K562 (cell line): ENCODE results near the gene WBP1. TPM values are rescaled to one million over a fixed set of nuclear protein-coding genes. Genes with fewer than 3 reads are reported as not detected.

Experiments
- ASH1L ChIP-seq: fragments of 450-650 bp; IDR thresholded peaks from 2 replicates; pipeline ENCODE4 v1.6.1; 2018; ENCODE audit warnings: borderline replicate concordance, mild to moderate bottlenecking, low read depth; ENCODE audit not compliant: partially characterized antibody
- ATF3 ChIP-seq, 2 experiments: fragments of 450-650 bp in 1 of 2; sonication (generic) in 1 of 2; formaldehyde crosslinking in 1 of 2; IDR thresholded peaks in 1 of 2; conservative IDR thresholded peaks in 1 of 2; 2 replicates each; pipeline versions ENCODE4 v1.6.1 to v1.8.1; 2016 to 2023; ENCODE audit warnings: mild to moderate bottlenecking in 2 of 2, moderate library complexity in 2 of 2, inconsistent platforms in 1 of 2, missing genetic modification reagents in 1 of 2
- CBX1 ChIP-seq: sonication (generic); IDR thresholded peaks from 2 replicates; pipeline ENCODE4 v1.6.1; 2016; ENCODE audit warnings: antibody characterized with exemption, low read depth, mild to moderate bottlenecking
- CHD1 ChIP-seq: fragments of 200-600 bp; sonication (generic); IDR thresholded peaks from one replicate; pipeline ENCODE4 v1.6.1; 2012; ENCODE audit warnings: mild to moderate bottlenecking, moderate library complexity, low read length, inconsistent platforms
- CHD2 ChIP-seq: IDR thresholded peaks from 2 replicates; pipeline ENCODE4 v1.6.1; 2011; ENCODE audit warnings: low read depth, low read length
- CSDE1 ChIP-seq, 2 experiments: fragments of 450-650 bp; IDR thresholded peaks; 2 replicates each; pipeline ENCODE4 v1.6.1; 2016; ENCODE audit warnings: mild to moderate bottlenecking in 1 of 2
- EZH2 ChIP-seq: IDR thresholded peaks from 2 replicates; pipeline ENCODE4 v1.6.1; 2012; ENCODE audit warnings: low read depth, mild to moderate bottlenecking, inconsistent platforms, low read length, borderline replicate concordance
- FIP1L1 ChIP-seq: fragments of 200-400 bp; formaldehyde crosslinking; IDR thresholded peaks from 2 replicates; pipeline ENCODE4 v1.6.1; 2018; ENCODE audit warnings: mild to moderate bottlenecking, low read depth, low read length; ENCODE audit not compliant: poor library complexity, severe bottlenecking
- HMG20A ChIP-seq: fragments of 450-650 bp; formaldehyde crosslinking; conservative IDR thresholded peaks from 2 replicates; pipeline ENCODE4 v1.4.0; 2020; ENCODE audit warnings: mild to moderate bottlenecking, mixed read lengths
- HNRNPLL ChIP-seq: fragments of 200-400 bp; formaldehyde crosslinking; IDR thresholded peaks from 2 replicates; pipeline ENCODE4 v1.6.1; 2017; ENCODE audit warnings: low read length, low read depth, mild to moderate bottlenecking; ENCODE audit not compliant: poor library complexity, severe bottlenecking
- KAT8 ChIP-seq: fragments of 450-650 bp; IDR thresholded peaks from 2 replicates; pipeline ENCODE4 v1.6.1; 2016; ENCODE audit warnings: low read depth, mild to moderate bottlenecking
- PHF8 ChIP-seq: fragments of 200-600 bp; sonication (generic); IDR thresholded peaks from 2 replicates; pipeline ENCODE4 v1.6.1; 2012; ENCODE audit warnings: mixed run types, mild to moderate bottlenecking, inconsistent platforms, low read length, moderate library complexity, borderline replicate concordance
- POLR2G ChIP-seq: fragments of 200-400 bp; formaldehyde crosslinking; IDR thresholded peaks from 2 replicates; pipeline ENCODE4 v1.6.1; 2017; ENCODE audit warnings: low read depth, mild to moderate bottlenecking, antibody characterized with exemption, low read length, moderate library complexity
- PTRF ChIP-seq: fragments of 450-650 bp; IDR thresholded peaks from 2 replicates; pipeline ENCODE4 v1.6.1; 2016; ENCODE audit warnings: mild to moderate bottlenecking, missing genetic modification characterization, missing compliant biosample characterization
- SAP30 ChIP-seq: fragments of 200-600 bp; sonication (generic); IDR thresholded peaks from 2 replicates; pipeline ENCODE4 v1.6.1; 2012; ENCODE audit warnings: borderline replicate concordance, low read depth, mild to moderate bottlenecking, moderate library complexity, low read length, control low read depth, inconsistent platforms; ENCODE audit not compliant: insufficient read depth, poor library complexity, severe bottlenecking
- SP2 ChIP-seq: IDR thresholded peaks from 2 replicates; pipeline ENCODE4 v1.6.1; 2011; ENCODE audit warnings: mild to moderate bottlenecking, low read depth, low read length, moderate library complexity; ENCODE audit not compliant: poor library complexity, severe bottlenecking; ENCODE audit errors: extremely low read depth
- TAF9B ChIP-seq: fragments of 450-650 bp; IDR thresholded peaks from 2 replicates; pipeline ENCODE4 v1.6.1; 2018; ENCODE audit warnings: mild to moderate bottlenecking; ENCODE audit not compliant: partially characterized antibody
- ZBTB7A ChIP-seq: IDR thresholded peaks from 2 replicates; pipeline ENCODE4 v1.6.1; 2011; ENCODE audit warnings: low read depth, mild to moderate bottlenecking, low read length, moderate library complexity, borderline replicate concordance; ENCODE audit not compliant: control insufficient read depth
- ZNF592 ChIP-seq: fragments of 450-650 bp; IDR thresholded peaks from 2 replicates; pipeline ENCODE4 v1.6.1; 2017; ENCODE audit warnings: antibody characterized with exemption, mild to moderate bottlenecking
- ZNF644 ChIP-seq: fragments of 200-800 bp; sonication (Bioruptor generic); IDR thresholded peaks from 2 replicates; pipeline ENCODE4 v1.6.1; 2016; ENCODE audit warnings: low read depth, missing genetic modification characterization, missing compliant biosample characterization
- ZNF696 ChIP-seq: fragments of 250-450 bp; sonication (Bioruptor Pico); conservative IDR thresholded peaks from 2 replicates; pipeline ENCODE4 v1.4.0; 2020; ENCODE audit warnings: mild to moderate bottlenecking, moderate library complexity
- polyA plus RNA-seq, 8 experiments: library from polyadenylated mRNA; depleted of rRNA in 4 of 8; stranded (reverse) in 5 of 8; unstranded in 3 of 8; fragments of >200 nt; fragmentation: Nextera tagmentation in 2 of 8; fragmentation: Illumina TruSeq in 1 of 8; extraction: Ambion mirVana in 2 of 8; extraction: Trizol in 1 of 8; gene quantifications; 2 replicates each; pipeline versions ENCODE4 v1.2.1 to v1.2.3, GENCODE V29; 2011 to 2014; ENCODE audit warnings: inconsistent platforms in 1 of 8, missing spikeins in 1 of 8
- total RNA-seq, 7 experiments: library from RNA; depleted of rRNA in 6 of 7; stranded (reverse); fragments of >200 nt in 6 of 7; fragmentation: Illumina TruSeq in 2 of 7; extraction: Trizol in 2 of 7; gene quantifications; 2 replicates each; pipeline versions ENCODE4 v1.2.1 to v1.2.3, GENCODE V29; 2011 to 2021; ENCODE audit warnings: low replicate concordance in 1 of 7
- TF ChIP-seq, protein P1 (sequence below): sonication (generic); formaldehyde crosslinking; IDR thresholded peaks from 2 replicates; pipeline ENCODE4 v1.9.0; 2022; ENCODE audit warnings: mild to moderate bottlenecking, missing genetic modification reagents

WBP1 gene
- total and polyA plus RNA-seq, 9 of the 15 experiments (the other 6 are each of a cell fraction or from before 2014, with no cell fraction given): 1.9 to 27.7 (median 14.2) TPM

DNA sequence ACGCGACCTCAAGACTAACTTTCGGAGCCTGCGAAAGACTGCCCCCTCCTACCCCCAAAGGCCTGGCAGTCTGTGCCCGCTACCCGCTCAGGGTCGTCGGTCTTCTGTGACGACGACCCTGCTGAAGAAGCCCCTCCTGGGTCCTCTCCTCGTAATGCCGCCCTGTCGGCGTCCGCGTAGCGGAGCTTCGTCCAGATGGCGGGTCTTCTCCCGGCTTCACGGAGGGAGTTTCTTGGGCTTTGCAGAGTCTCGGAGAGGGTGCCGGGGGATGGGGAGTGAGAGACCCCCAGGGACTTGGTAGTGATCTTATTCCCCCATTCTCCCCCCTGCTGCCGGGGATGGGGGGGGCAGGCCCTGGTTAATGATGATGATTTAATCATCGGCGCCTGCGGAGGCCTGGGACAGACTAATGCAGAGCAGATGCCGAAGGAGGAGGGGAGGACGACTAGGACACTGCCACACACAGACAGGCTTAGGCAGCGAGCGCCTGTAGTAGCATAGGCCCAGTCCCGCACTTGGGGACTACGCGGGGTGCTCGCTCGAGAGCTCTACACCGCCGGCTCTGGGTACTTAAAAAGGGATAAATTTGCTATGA lies 49.8 kb downstream of the WBP1 start (continued):
- TF ChIP-seq HMG20A (CRISPR knock-in tag): no peak
- peak; percentile 27 for TF ChIP-seq HNRNPLL
- TF ChIP-seq CBX1: no peak
- no peak for TF ChIP-seq PTRF (tag)
- TF ChIP-seq, protein P1, sequence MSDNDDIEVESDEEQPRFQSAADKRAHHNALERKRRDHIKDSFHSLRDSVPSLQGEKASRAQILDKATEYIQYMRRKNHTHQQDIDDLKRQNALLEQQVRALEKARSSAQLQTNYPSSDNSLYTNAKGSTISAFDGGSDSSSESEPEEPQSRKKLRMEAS (CRISPR knock-in tag): no peak
- no peak for TF ChIP-seq ZNF696 (CRISPR knock-in tag)
- no peak for TF ChIP-seq FIP1L1
- no peak for TF ChIP-seq SAP30
- TF ChIP-seq KAT8: no peak
- no peak for TF ChIP-seq ATF3 (IDR thresholded peaks at IDR 0.05)
- TF ChIP-seq ATF3 (CRISPR knock-in tag; conservative IDR thresholded peaks at IDR 0.05): peak; percentile 71; the same call in 1 of the 2 replicates
- TF ChIP-seq CHD2: no peak
- no peak for TF ChIP-seq ASH1L
- TF ChIP-seq POLR2G: peak; percentile 40; the same call in 1 of the 2 replicates
- 0 out of 2 replicates have a peak, but pooled peaks have one; percentile 30 for TF ChIP-seq PHF8
- TF ChIP-seq CSDE1 (IDR thresholded peaks at IDR 0.05): no peak
- peak; percentile 44 for TF ChIP-seq CHD1
- no peak for TF ChIP-seq SP2
- TF ChIP-seq ZNF644: peak; percentile 55
- no peak for TF ChIP-seq TAF9B
- TF ChIP-seq ZBTB7A: peak; percentile 65; the same call in 1 of the 2 replicates
- TF ChIP-seq EZH2: no peak
- TF ChIP-seq ZNF592: peak; percentile 57
